DND-41 (cell line): ENCODE data around the gene LLGL2.

Experiments used
- EZH2 ChIP-seq: IDR thresholded peaks from 3 replicates; pipeline ENCODE4 v1.6.1; 2012; ENCODE audit warnings: borderline replicate concordance, low read depth, mild to moderate bottlenecking, moderate library complexity, low read length, inconsistent platforms; ENCODE audit not compliant: severe bottlenecking
- TF ChIP-seq, protein P1 (sequence below): IDR thresholded peaks from 2 replicates; pipeline ENCODE4 v1.5.1; 2012; ENCODE audit warnings: borderline replicate concordance, low read length, moderate library complexity, mild to moderate bottlenecking; ENCODE audit not compliant: poor library complexity, severe bottlenecking; ENCODE audit errors: extremely low read depth

- TF ChIP-seq, protein P1, sequence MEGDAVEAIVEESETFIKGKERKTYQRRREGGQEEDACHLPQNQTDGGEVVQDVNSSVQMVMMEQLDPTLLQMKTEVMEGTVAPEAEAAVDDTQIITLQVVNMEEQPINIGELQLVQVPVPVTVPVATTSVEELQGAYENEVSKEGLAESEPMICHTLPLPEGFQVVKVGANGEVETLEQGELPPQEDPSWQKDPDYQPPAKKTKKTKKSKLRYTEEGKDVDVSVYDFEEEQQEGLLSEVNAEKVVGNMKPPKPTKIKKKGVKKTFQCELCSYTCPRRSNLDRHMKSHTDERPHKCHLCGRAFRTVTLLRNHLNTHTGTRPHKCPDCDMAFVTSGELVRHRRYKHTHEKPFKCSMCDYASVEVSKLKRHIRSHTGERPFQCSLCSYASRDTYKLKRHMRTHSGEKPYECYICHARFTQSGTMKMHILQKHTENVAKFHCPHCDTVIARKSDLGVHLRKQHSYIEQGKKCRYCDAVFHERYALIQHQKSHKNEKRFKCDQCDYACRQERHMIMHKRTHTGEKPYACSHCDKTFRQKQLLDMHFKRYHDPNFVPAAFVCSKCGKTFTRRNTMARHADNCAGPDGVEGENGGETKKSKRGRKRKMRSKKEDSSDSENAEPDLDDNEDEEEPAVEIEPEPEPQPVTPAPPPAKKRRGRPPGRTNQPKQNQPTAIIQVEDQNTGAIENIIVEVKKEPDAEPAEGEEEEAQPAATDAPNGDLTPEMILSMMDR = no peak
- no peak for TF ChIP-seq EZH2
Observed at GRCh38 chr17:75622771-75623273, 97.3 kb downstream of the LLGL2 start.
